MM.1S (cell line): ENCODE results near the gene ZNF592.

Experiments
- DNase-seq: peaks from one replicate; pipeline ENCODE4 v3.0.0-alpha.2; 2015
- H2AFZ ChIP-seq: fragments of 300-600 bp; sonication (generic); 2 replicates; pipeline ENCODE4 v1.6.0; 2016; ENCODE audit warnings: antibody characterized with exemption, low read length
- H3F3A ChIP-seq: fragments of 300-600 bp; sonication (generic); 2 replicates; pipeline ENCODE4 v1.6.1; 2016; ENCODE audit warnings: mild to moderate bottlenecking, antibody characterized with exemption, low read length, moderate library complexity, mixed read lengths; ENCODE audit not compliant: insufficient read depth
- H3K27ac ChIP-seq: fragments of 300-600 bp; sonication (generic); 2 replicates; pipeline ENCODE4 v1.5.1; 2016; ENCODE audit warnings: mild to moderate bottlenecking, low read length
- H3K27me3 ChIP-seq: fragments of 300-600 bp; sonication (generic); replicated peaks from 2 replicates; pipeline ENCODE4 v1.6.0; 2016; ENCODE audit warnings: low read length; ENCODE audit not compliant: insufficient read depth
- H3K36me3 ChIP-seq: fragments of 300-600 bp; sonication (generic); replicated peaks from 2 replicates; pipeline ENCODE4 v1.6.1; 2016; ENCODE audit warnings: mild to moderate bottlenecking, low read length, mixed read lengths; ENCODE audit not compliant: insufficient read depth
- H3K4me1 ChIP-seq: fragments of 300-600 bp; sonication (generic); 2 replicates; pipeline ENCODE4 v1.6.1; 2016; ENCODE audit warnings: low read length, mixed read lengths
- H3K4me2 ChIP-seq: fragments of 300-600 bp; sonication (generic); 2 replicates; pipeline ENCODE4 v1.6.0; 2016; ENCODE audit warnings: low read depth, low read length
- H3K4me3 ChIP-seq: fragments of 300-600 bp; sonication (generic); 2 replicates; pipeline ENCODE4 v1.5.1; 2016; ENCODE audit warnings: low read length, mixed read lengths
- H3K79me2 ChIP-seq: fragments of 300-600 bp; sonication (generic); 2 replicates; pipeline ENCODE4 v1.6.1; 2016; ENCODE audit warnings: mixed run types, low read length, mixed read lengths
- H3K9ac ChIP-seq: fragments of 300-600 bp; sonication (generic); 2 replicates; pipeline ENCODE4 v1.6.1; 2016; ENCODE audit warnings: low read length, mixed read lengths
- H3K9me2 ChIP-seq: fragments of 300-600 bp; sonication (generic); replicated peaks from 2 replicates; pipeline ENCODE4 v1.6.1; 2016; ENCODE audit warnings: mild to moderate bottlenecking, low read length, mixed read lengths; ENCODE audit not compliant: insufficient read depth
- H3K9me3 ChIP-seq: fragments of 300-600 bp; sonication (generic); replicated peaks from 2 replicates; pipeline ENCODE4 v1.6.1; 2016; ENCODE audit warnings: mild to moderate bottlenecking, low read length, mixed read lengths; ENCODE audit not compliant: insufficient read depth
- H4K20me1 ChIP-seq: fragments of 300-600 bp; sonication (generic); 2 replicates; pipeline ENCODE4 v1.6.1; 2016; ENCODE audit warnings: mild to moderate bottlenecking, low read length, moderate library complexity, mixed read lengths; ENCODE audit not compliant: insufficient read depth
- EZH2 ChIP-seq: fragments of 300-600 bp; sonication (generic); optimal IDR thresholded peaks from 2 replicates; pipeline ENCODE3; 2017; ENCODE audit warnings: low read depth, mild to moderate bottlenecking, antibody characterized with exemption, low read length, mixed read lengths
- EZH2phosphoT487 ChIP-seq: fragments of 300-600 bp; sonication (generic); IDR thresholded peaks from 2 replicates; pipeline ENCODE4 v1.6.1; 2018; ENCODE audit warnings: antibody characterized with exemption, low read length
- TF ChIP-seq, protein P1 (sequence below): fragments of 300-600 bp; sonication (generic); IDR thresholded peaks from 2 replicates; pipeline ENCODE4 v1.5.1; 2016; ENCODE audit warnings: antibody characterized with exemption, low read length, mixed read lengths

ZNF592 gene

DNA sequence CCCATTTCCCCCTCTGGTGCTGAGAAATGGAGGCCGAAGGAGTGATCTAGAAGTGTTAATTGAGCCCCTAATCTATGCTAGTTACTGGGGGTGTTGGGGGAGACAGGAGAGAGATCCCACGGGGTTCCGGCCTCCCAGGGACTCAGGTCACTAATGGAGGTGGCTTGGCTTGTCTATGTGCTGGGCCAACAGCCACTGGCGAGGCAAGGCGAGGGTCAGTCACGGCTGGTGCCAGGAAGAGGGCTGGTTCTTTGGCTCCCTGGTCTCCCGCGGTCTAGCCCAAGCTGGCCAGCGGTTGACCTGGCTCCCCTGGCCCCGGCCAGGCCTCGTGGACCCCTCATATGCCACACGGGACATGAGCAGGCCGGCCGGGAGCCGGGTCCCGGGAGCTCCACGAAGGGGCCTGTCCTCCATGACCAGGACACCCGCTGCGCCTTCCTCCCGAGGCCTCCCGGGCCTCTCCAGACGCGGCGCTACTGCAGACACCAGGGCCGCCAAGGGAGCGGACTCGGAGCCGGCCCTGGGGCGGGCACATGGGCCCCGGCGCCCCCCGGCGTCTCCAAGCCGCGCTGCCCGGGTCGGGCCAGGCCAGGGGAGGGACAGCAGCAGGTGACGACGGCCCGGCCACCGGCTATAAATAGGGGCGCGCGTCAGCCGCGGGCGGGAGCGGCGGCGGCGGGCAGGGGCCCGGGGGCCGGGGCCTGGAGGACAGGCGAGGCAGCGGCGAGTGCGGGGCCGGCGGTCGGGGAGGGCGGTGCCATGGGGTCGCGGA, 68.5 kb downstream of the ZNF592 start, which contains the start of gene ALPK3:
Gene ALPK3 (plus strand): TSS at position 663 of the 772 bp plus-strand sequence. CDS start 97 bp downstream, at position 760.
- H3K4me1 ChIP-seq, result no peaks in the 10 kb centered on the region
- no peaks in the 10 kb centered on the region for H3K9me3 ChIP-seq
- no peak within 1 kb of the TSS for H3K4me2 ChIP-seq
- no peak for DNase-seq
- H3K79me2 ChIP-seq, result no peaks in the 10 kb centered on the region
- no peaks in the 10 kb centered on the region for H3F3A ChIP-seq
- H2AFZ ChIP-seq, result no peak within 1 kb of the TSS
- no peaks in the 10 kb centered on the region for H4K20me1 ChIP-seq
- TF ChIP-seq, protein P1, sequence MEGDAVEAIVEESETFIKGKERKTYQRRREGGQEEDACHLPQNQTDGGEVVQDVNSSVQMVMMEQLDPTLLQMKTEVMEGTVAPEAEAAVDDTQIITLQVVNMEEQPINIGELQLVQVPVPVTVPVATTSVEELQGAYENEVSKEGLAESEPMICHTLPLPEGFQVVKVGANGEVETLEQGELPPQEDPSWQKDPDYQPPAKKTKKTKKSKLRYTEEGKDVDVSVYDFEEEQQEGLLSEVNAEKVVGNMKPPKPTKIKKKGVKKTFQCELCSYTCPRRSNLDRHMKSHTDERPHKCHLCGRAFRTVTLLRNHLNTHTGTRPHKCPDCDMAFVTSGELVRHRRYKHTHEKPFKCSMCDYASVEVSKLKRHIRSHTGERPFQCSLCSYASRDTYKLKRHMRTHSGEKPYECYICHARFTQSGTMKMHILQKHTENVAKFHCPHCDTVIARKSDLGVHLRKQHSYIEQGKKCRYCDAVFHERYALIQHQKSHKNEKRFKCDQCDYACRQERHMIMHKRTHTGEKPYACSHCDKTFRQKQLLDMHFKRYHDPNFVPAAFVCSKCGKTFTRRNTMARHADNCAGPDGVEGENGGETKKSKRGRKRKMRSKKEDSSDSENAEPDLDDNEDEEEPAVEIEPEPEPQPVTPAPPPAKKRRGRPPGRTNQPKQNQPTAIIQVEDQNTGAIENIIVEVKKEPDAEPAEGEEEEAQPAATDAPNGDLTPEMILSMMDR, result no peak
- no peak for TF ChIP-seq EZH2
- no peak within 1 kb of the TSS for H3K4me3 ChIP-seq
- no peaks in the 10 kb centered on the region for H3K9me2 ChIP-seq
- H3K9ac ChIP-seq, result no peak within 1 kb of the TSS
- no peaks in the 10 kb centered on the region for H3K36me3 ChIP-seq
- H3K27ac ChIP-seq, result no peak within 1 kb of the TSS
- no peaks in the 10 kb centered on the region for H3K27me3 ChIP-seq

DNA sequence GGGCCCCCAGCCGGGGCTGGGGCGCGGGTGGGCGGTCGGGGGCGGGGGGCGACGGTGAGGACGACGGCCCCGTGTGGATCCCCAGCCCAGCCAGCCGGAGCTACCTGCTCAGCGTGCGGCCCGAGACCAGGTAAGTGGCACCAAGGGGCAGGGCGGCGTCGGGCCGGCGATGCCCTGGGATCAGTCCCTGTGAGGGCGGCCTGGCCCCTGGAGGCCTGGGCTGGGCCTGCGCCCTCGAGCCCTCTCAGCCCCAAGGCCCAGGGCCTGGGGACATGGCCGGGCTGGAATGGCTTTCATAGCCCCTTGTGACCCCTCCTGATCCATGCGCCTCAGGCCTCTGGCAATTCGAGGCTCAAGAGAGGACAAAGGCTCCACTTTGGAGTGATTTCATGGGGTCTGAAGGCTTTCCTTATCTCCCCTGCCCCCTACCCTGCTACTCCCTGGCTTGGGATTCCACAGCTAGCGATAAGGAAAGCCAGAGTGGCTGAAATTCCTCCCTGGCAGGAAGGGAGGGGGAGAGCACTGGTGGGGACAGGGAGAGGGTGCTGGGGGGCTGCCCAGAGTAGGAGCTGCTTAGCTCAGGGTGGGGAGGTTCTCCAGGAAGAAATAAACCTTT, 69.2 kb downstream of the ZNF592 start:
- H3K36me3 ChIP-seq, result no peaks in the 10 kb centered on the region
- H3K79me2 ChIP-seq, result no peaks in the 10 kb centered on the region
- H3K4me3 ChIP-seq, result no peak overlapping the region
- H3K9me2 ChIP-seq, result no peaks in the 10 kb centered on the region
- DNase-seq, result no peak
- no peak overlapping the region for H3K4me2 ChIP-seq
- TF ChIP-seq, protein P1, result no peak
- TF ChIP-seq EZH2 (no peak), EZH2phosphoT487 (no peak)
- no peaks in the 10 kb centered on the region for H3K9me3 ChIP-seq
- no peak overlapping the region for H3K27ac ChIP-seq
- no peak overlapping the region for H3K9ac ChIP-seq
- no peaks in the 10 kb centered on the region for H3K4me1 ChIP-seq
- no peak overlapping the region for H2AFZ ChIP-seq
- H3K27me3 ChIP-seq, result no peaks in the 10 kb centered on the region
- no peaks in the 10 kb centered on the region for H3F3A ChIP-seq
- no peaks in the 10 kb centered on the region for H4K20me1 ChIP-seq

DNA sequence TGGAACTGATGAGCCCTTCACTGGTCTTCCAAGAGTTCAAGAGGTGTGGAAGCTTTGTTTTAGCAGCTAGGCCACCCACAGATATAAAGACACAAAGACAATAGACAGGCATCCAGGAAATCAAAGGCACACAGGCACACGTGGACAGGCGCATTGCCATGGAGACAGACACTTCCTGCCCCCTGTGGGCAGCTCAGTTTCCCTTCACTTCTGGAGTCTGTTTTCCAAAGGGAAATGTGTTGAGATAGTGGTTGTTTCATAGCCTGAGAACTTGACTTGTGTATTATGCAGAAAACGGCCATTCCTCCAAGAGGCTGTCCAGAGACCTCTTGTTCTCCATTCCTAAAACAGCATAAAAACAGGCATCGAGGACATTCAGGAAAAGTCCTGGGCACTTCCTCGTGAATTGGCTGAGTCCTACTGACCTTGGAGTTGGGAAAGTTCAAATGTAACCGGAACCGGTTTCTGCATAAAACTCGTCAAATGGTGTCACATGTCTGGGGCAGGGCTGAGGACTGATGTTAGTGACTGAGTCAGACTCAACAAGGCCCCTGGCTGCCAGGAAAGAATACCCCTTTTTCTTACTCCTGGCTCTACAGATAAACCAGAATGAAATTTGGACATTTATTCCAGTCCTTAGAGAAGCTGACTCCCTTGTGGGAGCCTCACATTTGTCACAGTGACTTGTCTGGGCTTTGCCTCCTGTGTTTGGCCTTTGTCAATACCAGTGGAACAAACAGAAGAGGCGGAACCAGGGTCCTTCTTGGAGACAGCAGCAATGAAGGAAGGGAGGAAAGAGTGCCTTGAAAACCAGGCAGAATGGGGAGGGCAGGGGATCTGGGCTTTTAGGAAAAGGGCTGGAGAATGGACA, 70.1 kb downstream of the ZNF592 start:
- no peak for DNase-seq
- Histone ChIP-seq H3K4me3 (no peak overlapping the region), H4K20me1 (no peaks in the 10 kb centered on the region), H3F3A (no peaks in the 10 kb centered on the region), H3K9ac (no peak overlapping the region), H3K4me2 (no peak overlapping the region), H3K27me3 (no peaks in the 10 kb centered on the region), H3K9me2 (no peaks in the 10 kb centered on the region), H3K9me3 (no peaks in the 10 kb centered on the region), H2AFZ (no peak overlapping the region), H3K79me2 (no peaks in the 10 kb centered on the region), H3K4me1 (no peaks in the 10 kb centered on the region), H3K36me3 (no peaks in the 10 kb centered on the region), H3K27ac (no peak overlapping the region)
- TF ChIP-seq EZH2phosphoT487 (no peak), EZH2 (no peak)
- TF ChIP-seq, protein P1, result no peak
